Stimulated activated CD8-positive, alpha-beta memory T cell treated with anti-CD3 and anti-CD28 coated beads, Interleukin-12 subunit alpha, Interleukin-12 subunit beta, amount 100 ng/mL, for 24 hours (primary cell): ENCODE measurements around the gene HS6ST1.

ENCODE experiments used
- DNase-seq: peaks from one replicate; pipeline ENCODE4 v3.0.0-alpha.2; 2020; ENCODE audit errors: extremely low read depth

The HS6ST1 gene

GRCh38 chr2:128282246-128282975, 36.3 kb downstream of the HS6ST1 start:
- no peak for DNase-seq

GRCh38 chr2:128281852-128282245, 36.8 kb downstream of the HS6ST1 start:
- no peak for DNase-seq

- no peak for DNase-seq
Observed at GRCh38 chr2:128280901-128281321, 37.8 kb downstream of the HS6ST1 start.

- DNase-seq, result no peak
Observed at GRCh38 chr2:128280158-128280871, 38.4 kb downstream of the HS6ST1 start.

- DNase-seq, result no peak
Observed at GRCh38 chr2:128279786-128280157, 38.9 kb downstream of the HS6ST1 start.

GRCh38 chr2:128279009-128279408, 39.7 kb downstream of the HS6ST1 start:
- no peak for DNase-seq

GRCh38 chr2:128277961-128278681, 40.5 kb downstream of the HS6ST1 start:
- DNase-seq, result no peak

- no peak for DNase-seq
Observed at GRCh38 chr2:128276878-128277675, 41.6 kb downstream of the HS6ST1 start.

- DNase-seq, result no peak
Observed at GRCh38 chr2:128275498-128276045, 43.1 kb downstream of the HS6ST1 start.

GRCh38 chr2:128274218-128274617, 44.5 kb downstream of the HS6ST1 start:
- DNase-seq, result no peak

- DNase-seq, result no peak
Observed at GRCh38 chr2:128273469-128274081, 45.1 kb downstream of the HS6ST1 start.

- no peak for DNase-seq
Observed at GRCh38 chr2:128272601-128273468, 45.8 kb downstream of the HS6ST1 start.

GRCh38 chr2:128271911-128272600, 46.6 kb downstream of the HS6ST1 start:
- DNase-seq, result no peak

GRCh38 chr2:128271597-128271910, 47.1 kb downstream of the HS6ST1 start:
- no peak for DNase-seq

- DNase-seq, result no peak
Observed at GRCh38 chr2:128270672-128271596, 47.7 kb downstream of the HS6ST1 start.

- no peak for DNase-seq
Observed at GRCh38 chr2:128269990-128270671, 48.5 kb downstream of the HS6ST1 start.

GRCh38 chr2:128269063-128269989, 49.3 kb downstream of the HS6ST1 start:
- no peak for DNase-seq
